Smooth muscle cell (in vitro differentiated cells): Measurements from ENCODE around the gene SYT15B. TPM values are rescaled to one million over a fixed set of nuclear protein-coding genes. Genes with fewer than 3 reads are reported as not detected.
"Not testable (repeated sequence)": the region's sequence is repeated elsewhere in the genome, so short reads cannot be mapped to it uniquely, and the experiment has no call there.

Source experiments
- DNase-seq: peaks from one replicate; lab custom pipeline; 2025; ENCODE audit not compliant: unreplicated experiment; lab: John Stamatoyannopoulos, UW
- H2AFZ ChIP-seq: fragments of 200-600 bp; sonication (generic); 2 replicates; pipeline ENCODE4 v1.6.0; 2016; ENCODE audit warnings: antibody characterized with exemption, low read depth, mild to moderate bottlenecking
- H3F3A ChIP-seq: fragments of 200-600 bp; sonication (generic); 2 replicates; pipeline ENCODE4 v1.6.0; 2017; ENCODE audit warnings: antibody characterized with exemption, low read depth
- H3K27ac ChIP-seq: fragments of 200-600 bp; sonication (generic); 2 replicates; pipeline ENCODE4 v1.5.1; 2016; ENCODE audit warnings: low read depth, mild to moderate bottlenecking
- H3K27me3 ChIP-seq: fragments of 200-600 bp; sonication (generic); 2 replicates; pipeline ENCODE4 v1.6.1; 2016; ENCODE audit warnings: low read depth, mild to moderate bottlenecking
- H3K36me3 ChIP-seq: fragments of 200-600 bp; sonication (generic); 2 replicates; pipeline ENCODE4 v1.5.1; 2016; ENCODE audit warnings: low read depth
- H3K4me1 ChIP-seq: fragments of 200-600 bp; sonication (generic); 2 replicates; pipeline ENCODE4 v1.5.1; 2016; ENCODE audit warnings: low read depth
- H3K4me2 ChIP-seq: fragments of 200-600 bp; sonication (generic); 2 replicates; pipeline ENCODE4 v1.6.0; 2016; ENCODE audit warnings: mild to moderate bottlenecking
- H3K4me3 ChIP-seq: fragments of 200-600 bp; sonication (generic); 2 replicates; pipeline ENCODE4 v1.5.1; 2016; ENCODE audit warnings: mild to moderate bottlenecking
- H3K79me2 ChIP-seq: fragments of 200-600 bp; sonication (generic); 2 replicates; pipeline ENCODE4 v1.6.0; 2016; ENCODE audit warnings: low read depth, mild to moderate bottlenecking
- H3K9ac ChIP-seq: fragments of 200-600 bp; sonication (generic); 2 replicates; pipeline ENCODE4 v1.6.0; 2016; ENCODE audit warnings: low read depth
- H3K9me3 ChIP-seq: fragments of 200-600 bp; sonication (generic); replicated peaks from 2 replicates; pipeline ENCODE4 v1.5.1; 2016; ENCODE audit warnings: low read depth
- H4K20me1 ChIP-seq: fragments of 200-600 bp; sonication (generic); 2 replicates; pipeline ENCODE4 v1.6.0; 2016; ENCODE audit warnings: low read depth
- WGBS: methylation state at CpG from one replicate; pipeline ENCODE4 v1.1.7; 2016; ENCODE audit warnings: low lambda C conversion rate; 5-methylcytosine and 5-hydroxymethylcytosine counted together
- polyA plus RNA-seq: library from polyadenylated mRNA; unstranded; fragments of >200 nt; fragmentation: Nextera tagmentation; extraction: Ambion mirVana; gene quantifications from 2 replicates; pipeline ENCODE4 v1.2.1, GENCODE V29; 2016
- total RNA-seq: library from RNA; depleted of rRNA; stranded (reverse); fragments of >200 nt; gene quantifications from 2 replicates; pipeline ENCODE4 v1.2.3, GENCODE V29; 2014
- TF ChIP-seq, protein P1 (sequence below): fragments of 200-600 bp; sonication (generic); IDR thresholded peaks from 2 replicates; pipeline ENCODE4 v1.5.1; 2017; ENCODE audit warnings: borderline replicate concordance, mild to moderate bottlenecking, antibody characterized with exemption; ENCODE audit not compliant: insufficient read depth, poor library complexity, severe bottlenecking

The SYT15B gene
- total RNA-seq (0.36 and 2.5 TPM in 2 replicates), polyA plus RNA-seq (0.33 TPM in 1 of 2 replicates, not detected in the other)

GRCh38 chr10:47763554-47764175 is at the start of gene SYT15B:
SYT15B (minus strand) TSS chr10:47763592; CDS start chr10:47762640, 952 bp downstream.
- not testable (repeated sequence) for H3K4me1 ChIP-seq, H2AFZ ChIP-seq, H3K27me3 ChIP-seq, H3K27ac ChIP-seq, H3K79me2 ChIP-seq, H3K36me3 ChIP-seq, H3K9me3 ChIP-seq, H3F3A ChIP-seq, H3K9ac ChIP-seq, DNase-seq, H4K20me1 ChIP-seq
- peak within 1 kb of the TSS; percentile 26 for H3K4me3 ChIP-seq
- H3K4me2 ChIP-seq: peak within 1 kb of the TSS; percentile 75
- WGBS: 46% methylated on average over 26 of the region's 33 CpGs

DNA sequence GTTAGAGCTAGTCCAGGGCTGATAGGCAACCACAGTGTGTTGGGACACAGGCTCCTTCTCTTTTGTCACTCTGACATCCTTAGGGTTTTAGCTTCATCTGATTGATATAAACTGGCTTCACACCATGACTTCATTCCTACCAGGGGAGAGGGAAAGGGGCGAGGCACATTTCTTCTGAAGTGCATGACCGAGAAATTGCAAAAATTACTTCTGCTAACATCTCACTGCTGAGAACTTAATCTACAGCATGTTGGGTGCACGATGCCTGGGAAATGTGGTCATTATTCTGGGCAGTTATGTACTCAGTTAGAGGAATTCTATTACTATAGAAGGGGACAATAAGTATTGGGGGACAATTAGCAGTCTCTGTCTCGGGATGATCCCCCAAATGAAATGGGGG is 16.2 kb upstream of the SYT15B start:
- not testable (repeated sequence) for H3K9me3 ChIP-seq, H3K27ac ChIP-seq, H3K9ac ChIP-seq, H3K79me2 ChIP-seq, H3F3A ChIP-seq, DNase-seq, H3K4me1 ChIP-seq, H4K20me1 ChIP-seq, H3K36me3 ChIP-seq, H2AFZ ChIP-seq, H3K27me3 ChIP-seq, H3K4me3 ChIP-seq, H3K4me2 ChIP-seq
- WGBS: 64% methylated on average over 3 of the region's 4 CpGs

DNA sequence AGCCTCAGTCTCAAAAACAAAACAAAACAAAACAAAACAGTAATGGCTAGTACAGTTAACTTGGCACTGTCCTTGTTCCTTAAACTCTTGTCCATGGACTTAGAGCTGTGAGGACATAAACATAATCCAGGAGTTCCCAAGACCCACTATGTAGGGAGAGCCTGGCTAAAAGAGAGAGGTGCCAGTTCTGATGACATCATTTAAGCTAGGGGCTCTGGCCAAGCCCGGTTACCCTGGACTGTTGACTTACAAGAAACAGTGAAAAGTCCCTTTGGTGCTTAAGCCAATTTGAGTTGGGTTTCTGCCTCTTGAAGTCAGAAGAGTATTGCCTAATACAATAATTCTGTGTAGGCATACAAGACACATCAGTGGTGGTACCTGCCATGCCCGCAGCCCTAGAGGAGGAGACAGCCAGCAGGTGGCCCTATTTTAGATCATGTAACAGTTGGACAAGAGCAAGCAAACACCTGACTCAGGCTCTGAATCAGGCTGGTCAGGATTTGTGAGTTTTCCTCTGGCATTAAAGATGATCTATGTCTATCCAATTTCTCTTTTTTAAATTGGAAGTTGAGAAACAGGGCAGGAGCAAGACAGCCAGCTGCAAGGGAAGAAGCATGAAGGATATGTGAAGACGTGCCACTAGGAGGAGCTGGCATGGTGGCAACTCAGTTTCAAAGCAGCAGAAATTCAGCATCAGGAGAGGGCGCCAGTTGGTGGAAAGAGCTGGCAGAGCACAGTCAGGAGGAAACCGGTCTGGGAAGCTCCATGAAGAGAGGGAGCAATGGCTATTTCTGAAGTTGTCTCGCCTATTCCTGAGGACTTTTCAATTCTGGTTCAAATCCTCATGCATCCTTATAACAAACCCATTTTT is 12.2 kb upstream of the SYT15B start:
- not testable (repeated sequence) for DNase-seq, H4K20me1 ChIP-seq, H3K9ac ChIP-seq, H3K4me3 ChIP-seq, H3K9me3 ChIP-seq, H3K4me2 ChIP-seq, H3K79me2 ChIP-seq, H3K27ac ChIP-seq, H3K4me1 ChIP-seq, H3K36me3 ChIP-seq, H2AFZ ChIP-seq, H3K27me3 ChIP-seq, H3F3A ChIP-seq
- TF ChIP-seq, protein P1, sequence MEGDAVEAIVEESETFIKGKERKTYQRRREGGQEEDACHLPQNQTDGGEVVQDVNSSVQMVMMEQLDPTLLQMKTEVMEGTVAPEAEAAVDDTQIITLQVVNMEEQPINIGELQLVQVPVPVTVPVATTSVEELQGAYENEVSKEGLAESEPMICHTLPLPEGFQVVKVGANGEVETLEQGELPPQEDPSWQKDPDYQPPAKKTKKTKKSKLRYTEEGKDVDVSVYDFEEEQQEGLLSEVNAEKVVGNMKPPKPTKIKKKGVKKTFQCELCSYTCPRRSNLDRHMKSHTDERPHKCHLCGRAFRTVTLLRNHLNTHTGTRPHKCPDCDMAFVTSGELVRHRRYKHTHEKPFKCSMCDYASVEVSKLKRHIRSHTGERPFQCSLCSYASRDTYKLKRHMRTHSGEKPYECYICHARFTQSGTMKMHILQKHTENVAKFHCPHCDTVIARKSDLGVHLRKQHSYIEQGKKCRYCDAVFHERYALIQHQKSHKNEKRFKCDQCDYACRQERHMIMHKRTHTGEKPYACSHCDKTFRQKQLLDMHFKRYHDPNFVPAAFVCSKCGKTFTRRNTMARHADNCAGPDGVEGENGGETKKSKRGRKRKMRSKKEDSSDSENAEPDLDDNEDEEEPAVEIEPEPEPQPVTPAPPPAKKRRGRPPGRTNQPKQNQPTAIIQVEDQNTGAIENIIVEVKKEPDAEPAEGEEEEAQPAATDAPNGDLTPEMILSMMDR: peak; percentile 39
- 21% methylated on average over 4 of the region's 6 CpGs for WGBS

DNA sequence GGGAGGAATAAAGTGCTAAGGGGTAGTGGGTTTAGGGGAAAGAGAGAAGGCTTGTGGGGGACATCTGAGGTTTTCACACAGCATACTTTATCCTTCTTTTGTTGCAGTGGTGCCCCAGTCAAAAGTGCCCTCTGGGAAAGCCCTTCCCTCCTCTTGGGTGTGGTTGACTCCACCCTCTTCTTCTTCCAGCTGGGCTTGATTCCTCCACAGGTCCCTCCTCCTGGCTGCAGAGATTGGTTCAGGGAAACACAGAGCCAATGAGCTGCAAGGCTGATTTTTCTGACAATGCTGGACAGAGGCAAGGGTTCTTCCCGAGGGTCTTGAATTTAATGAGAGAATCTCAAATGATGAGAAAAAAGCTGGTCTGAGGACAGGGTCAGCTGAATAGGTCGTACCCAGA is 7.4 kb upstream of the SYT15B start:
- H3K4me1 ChIP-seq, H3K27ac ChIP-seq, DNase-seq, H3K4me3 ChIP-seq, H3K36me3 ChIP-seq, H3K4me2 ChIP-seq, H3K27me3 ChIP-seq, H3K79me2 ChIP-seq, H4K20me1 ChIP-seq, H3K9ac ChIP-seq, H2AFZ ChIP-seq, H3K9me3 ChIP-seq, H3F3A ChIP-seq: not testable (repeated sequence)
- WGBS: no CpG with 5 or more reads among the region's 2 CpGs

DNA sequence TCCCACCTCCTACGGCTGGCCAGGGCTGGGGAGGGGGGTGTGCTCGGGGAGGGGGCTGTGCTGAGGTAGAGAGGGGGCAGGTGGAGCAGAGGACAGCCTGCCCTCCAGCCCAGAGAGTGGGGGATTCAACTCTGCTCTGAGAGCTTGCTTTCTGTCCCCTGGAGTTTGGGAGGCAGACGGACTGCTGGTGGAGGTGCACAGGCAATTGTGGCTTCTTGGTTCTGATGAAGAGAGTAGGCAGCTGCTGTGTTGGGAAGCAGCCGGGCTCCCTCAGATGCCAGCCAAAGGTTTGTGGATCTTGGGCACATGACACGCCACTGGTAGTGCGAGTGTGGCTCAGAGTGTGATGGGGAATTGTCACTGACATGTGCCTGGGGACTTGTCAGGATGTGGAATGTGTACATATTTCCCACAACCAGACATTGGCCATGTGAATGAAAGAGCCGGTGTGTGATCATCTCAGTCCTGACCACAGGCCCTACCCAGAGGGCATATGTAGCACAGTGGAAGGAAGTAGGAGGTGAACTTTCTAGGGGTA is 5.3 kb upstream of the SYT15B start:
- H2AFZ ChIP-seq, H3F3A ChIP-seq, H3K9ac ChIP-seq, H4K20me1 ChIP-seq, H3K27me3 ChIP-seq, H3K79me2 ChIP-seq, H3K27ac ChIP-seq, DNase-seq, H3K4me3 ChIP-seq, H3K4me2 ChIP-seq, H3K9me3 ChIP-seq, H3K4me1 ChIP-seq, H3K36me3 ChIP-seq: not testable (repeated sequence)
- WGBS: 78% methylated on average over 4 of the region's 7 CpGs

DNA sequence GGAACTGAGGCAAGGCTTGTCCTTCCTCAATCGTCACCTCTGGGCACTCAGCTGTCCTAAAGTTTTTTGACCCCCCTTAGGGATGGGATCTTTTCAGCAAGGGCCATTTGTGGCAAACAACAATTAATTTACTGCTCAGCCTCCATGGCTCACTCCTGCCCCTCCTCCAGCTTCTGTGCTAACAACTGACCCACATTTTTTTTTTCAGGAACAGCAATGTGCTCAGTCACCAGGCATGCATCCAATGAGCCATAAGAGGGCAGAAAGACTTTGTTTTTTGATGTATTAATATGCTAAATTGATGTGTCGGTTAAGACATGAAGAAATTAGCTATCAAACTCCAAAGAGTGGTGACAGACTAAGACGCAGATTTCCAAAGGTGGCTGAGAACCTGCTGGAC is 4.7 kb upstream of the SYT15B start:
- H3F3A ChIP-seq, H3K79me2 ChIP-seq, H3K27me3 ChIP-seq, H4K20me1 ChIP-seq, H3K27ac ChIP-seq, H3K4me2 ChIP-seq, H3K4me1 ChIP-seq, DNase-seq, H2AFZ ChIP-seq, H3K9ac ChIP-seq, H3K36me3 ChIP-seq, H3K4me3 ChIP-seq, H3K9me3 ChIP-seq: not testable (repeated sequence)
- 54% methylated on average over 1 of the region's 3 CpGs for WGBS

DNA sequence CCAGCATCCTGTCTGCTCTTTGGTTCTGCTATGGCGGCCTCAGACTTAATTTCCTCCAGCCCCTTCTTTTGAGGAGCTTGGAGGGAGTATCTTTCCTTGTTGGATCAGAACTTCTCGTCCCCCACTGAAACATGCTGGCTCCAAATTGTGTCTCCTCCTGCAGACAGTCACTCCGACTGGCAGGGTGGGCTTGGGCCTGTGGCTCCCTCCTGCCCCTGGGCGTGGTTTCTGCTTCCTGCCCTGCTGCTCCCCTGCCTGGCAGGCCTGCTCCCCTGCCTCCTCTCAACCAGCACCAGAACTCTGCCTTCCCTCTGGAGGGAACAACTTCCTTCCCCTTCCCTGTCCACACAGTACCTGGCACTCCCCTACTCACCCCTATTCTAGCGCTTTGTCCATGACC is 3.8 kb upstream of the SYT15B start:
- H3K4me3 ChIP-seq, DNase-seq, H4K20me1 ChIP-seq, H3K36me3 ChIP-seq, H3K9me3 ChIP-seq, H3K27me3 ChIP-seq, H3K4me1 ChIP-seq, H3K9ac ChIP-seq, H3K27ac ChIP-seq, H3K79me2 ChIP-seq, H2AFZ ChIP-seq, H3F3A ChIP-seq, H3K4me2 ChIP-seq: not testable (repeated sequence)
- 71% methylated on average over 4 of the region's 5 CpGs for WGBS
